Measurements from ENCODE around the gene LRRK1.

GRCh38 chr15:101043911-101044624, 124.9 kb downstream of the LRRK1 start:
- TF ChIP-seq POLR2A (IDR thresholded peaks at IDR 0.05) (no peak), CTCF (IDR thresholded peaks at IDR 0.05) (no peak), EP300 (IDR thresholded peaks at IDR 0.05) (no peak)

All from ovary (tissue), 3 donors.